HG02759 (cell line): ENCODE data around the gene GGCX.
A peak's percentile ranks its signal among the peaks of the same experiment; 100 is the strongest.

Experiments used
- ATAC-seq: cut with Tn5 transposase; IDR thresholded peaks from one replicate; pipeline ENCODE4 v1.9.1; 2021; ENCODE audit warnings: mild to moderate bottlenecking, moderate library complexity; ENCODE audit not compliant: unreplicated experiment

Gene GGCX

DNA sequence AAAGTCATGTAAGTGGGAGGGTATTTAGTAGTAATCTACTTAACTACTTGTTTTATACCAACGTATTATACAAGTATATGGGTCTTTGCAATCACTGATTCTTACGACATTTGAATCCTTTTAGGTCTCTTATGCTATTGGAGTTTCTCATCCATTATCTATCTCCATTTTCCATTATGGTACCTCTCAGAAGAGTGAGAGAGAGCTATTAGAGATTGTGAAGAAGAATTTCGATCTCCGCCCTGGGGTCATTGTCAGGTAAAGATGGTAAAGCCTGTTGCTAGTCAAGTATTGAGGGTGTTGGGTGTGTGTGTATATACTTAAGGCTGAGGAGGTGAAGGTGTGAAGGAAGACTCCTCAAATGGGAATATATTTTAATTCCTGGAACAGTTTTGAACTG lies 18.5 kb downstream of the GGCX start:
- ATAC-seq, result no peak

GRCh38 chr2:85541753-85542457 lies 19.4 kb downstream of the GGCX start:
- no peak for ATAC-seq

DNA sequence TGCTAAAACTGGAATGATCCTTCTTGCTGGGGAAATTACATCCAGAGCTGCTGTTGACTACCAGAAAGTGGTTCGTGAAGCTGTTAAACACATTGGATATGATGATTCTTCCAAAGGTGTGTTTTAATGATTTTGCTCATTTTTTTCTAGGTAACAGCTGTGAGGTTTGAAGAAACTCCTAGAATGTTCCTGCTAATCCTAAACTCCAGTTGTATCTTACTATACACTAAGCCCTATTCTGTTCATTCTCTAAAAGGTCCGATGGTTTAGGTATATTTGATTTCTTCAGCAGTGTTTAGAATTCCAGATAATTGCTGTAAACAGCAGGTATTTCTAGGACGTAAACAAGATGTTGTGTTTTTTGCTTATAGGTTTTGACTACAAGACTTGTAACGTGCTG lies 20.0 kb downstream of the GGCX start:
- no peak for ATAC-seq

- ATAC-seq, result no peak
These were observed 21.1 kb downstream of the GGCX start for GRCh38 chr2:85540133-85540648.

- peak; percentile 33 for ATAC-seq
These were observed 21.7 kb downstream of the GGCX start for GRCh38 chr2:85539361-85540132.

DNA sequence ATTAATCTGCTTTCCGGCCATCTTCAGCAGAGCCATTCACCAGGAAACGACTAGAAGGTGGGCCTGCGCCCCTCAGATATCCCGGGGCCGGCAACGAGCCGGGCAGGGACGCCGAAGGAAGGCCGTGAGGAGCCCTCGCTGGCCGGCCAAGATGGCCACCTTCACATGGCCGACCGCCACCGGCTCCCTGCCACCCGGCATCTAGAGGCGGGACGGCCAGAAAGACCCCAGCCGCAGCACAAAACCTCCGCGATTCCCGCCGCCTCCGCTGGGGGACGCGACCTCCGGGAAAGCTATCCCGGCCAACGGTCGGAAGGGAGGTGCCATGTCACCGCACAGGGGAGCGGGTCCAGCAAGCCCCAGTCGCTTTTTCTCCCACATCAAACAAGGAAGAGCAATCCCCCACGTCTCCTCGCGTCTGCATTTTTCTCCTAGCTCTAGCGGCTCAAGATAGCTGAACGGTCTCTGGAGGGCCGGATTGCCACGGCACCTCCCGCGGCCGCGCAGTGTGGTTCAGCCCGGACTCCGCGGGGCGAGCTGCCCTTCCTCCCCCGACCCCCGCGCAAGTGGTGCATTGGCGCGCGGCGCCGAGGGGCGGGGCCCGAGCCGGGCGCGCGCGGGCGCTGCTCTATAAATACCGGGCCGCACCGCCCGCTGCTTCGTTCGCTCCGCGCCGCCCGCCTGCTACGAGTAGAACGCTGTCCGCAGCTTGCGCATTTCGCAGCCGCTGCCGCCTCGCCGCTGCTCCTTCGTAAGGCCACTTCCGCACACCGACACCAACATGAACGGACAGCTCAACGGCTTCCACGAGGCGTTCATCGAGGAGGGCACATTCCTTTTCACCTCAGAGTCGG lies 22.6 kb downstream of the GGCX start, which contains the start of gene MAT2A:
Gene MAT2A (plus strand): TSS at position 662 of the 854 bp plus-strand sequence. CDS start 120 bp downstream, at position 782.
- peak; percentile 78 for ATAC-seq

- no peak for ATAC-seq
These were observed 23.4 kb downstream of the GGCX start for GRCh38 chr2:85537600-85538506.

- no peak for ATAC-seq
These were observed 24.8 kb downstream of the GGCX start for GRCh38 chr2:85536479-85536878.

- no peak for ATAC-seq
These were observed 26.4 kb downstream of the GGCX start for GRCh38 chr2:85534881-85535280.

- ATAC-seq, result no peak
These were observed 27.2 kb downstream of the GGCX start for GRCh38 chr2:85534099-85534498.

DNA sequence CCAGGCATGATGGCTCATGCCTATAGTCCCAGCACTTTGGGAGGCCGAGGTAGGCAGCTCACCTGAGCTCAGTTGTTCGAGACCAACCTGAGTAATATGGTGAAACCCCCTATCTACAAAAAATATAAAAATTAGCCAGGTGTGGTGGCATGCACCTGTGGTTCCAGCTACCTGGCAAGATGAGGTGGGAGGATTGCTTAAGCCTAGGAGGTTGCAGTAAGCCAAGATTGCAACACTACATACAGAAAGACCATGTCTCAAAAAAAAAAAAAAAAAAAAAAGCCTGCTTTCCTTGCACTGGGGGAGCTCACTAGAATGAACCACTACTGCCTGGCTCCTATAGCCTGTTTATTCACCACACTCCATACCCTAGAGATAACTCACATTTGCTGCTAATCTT lies 29.7 kb downstream of the GGCX start:
- no peak for ATAC-seq

DNA sequence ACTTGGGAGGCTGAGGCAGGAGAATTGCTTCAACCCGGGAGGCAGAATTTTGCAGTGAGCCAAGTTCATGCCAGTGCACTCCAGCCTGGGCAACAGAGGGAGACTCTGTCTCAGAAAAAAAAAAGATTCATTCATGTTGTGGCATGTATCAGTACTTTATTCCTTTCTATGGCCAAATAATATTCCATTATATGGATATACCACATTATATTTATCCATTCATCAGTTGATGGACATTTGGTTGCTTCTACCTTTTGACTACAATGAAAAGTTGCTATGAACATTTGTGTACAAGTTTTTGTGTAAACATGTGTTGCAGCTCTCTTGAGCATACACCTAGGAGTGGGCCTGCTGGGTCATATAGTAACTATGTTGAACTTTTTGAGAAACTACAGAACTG lies 31.5 kb downstream of the GGCX start:
- no peak for ATAC-seq

DNA sequence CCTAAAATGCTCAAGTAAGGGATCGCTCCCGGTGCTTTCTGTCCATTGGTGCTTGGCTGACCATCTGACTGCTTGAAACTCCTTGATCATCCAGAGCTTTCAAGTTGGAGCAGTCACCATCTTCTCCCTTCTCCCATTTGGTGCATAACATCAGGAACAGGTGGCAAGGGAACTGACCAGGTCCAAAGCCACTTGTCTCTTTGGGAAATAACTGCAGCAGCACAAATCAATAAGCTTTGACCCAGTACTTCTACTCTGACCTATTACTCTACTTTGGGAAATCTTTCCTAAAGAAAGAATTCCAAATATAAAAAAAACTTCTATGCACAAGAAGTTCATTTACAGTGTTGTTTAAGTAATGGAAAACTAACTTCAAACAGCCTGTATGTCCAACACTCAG lies 32.9 kb downstream of the GGCX start:
- no peak for ATAC-seq

DNA sequence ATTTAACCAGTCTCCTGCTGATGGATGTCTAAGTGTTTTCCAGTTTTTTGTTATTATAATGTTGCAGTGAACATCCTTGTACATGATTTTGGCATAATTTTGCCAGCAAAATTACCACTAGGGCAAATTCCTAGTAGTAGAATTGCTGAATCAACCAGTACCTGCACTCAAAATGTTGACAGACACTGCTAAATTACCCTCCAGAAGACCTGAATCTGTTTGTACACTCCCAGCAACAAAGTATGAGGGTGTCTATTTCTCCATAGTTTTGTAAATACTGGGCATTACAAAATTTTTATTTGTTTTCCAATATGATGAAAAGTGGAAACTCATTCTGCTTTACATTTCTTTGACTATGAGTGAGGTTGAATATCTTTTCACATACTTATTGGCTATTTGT lies 33.5 kb downstream of the GGCX start:
- no peak for ATAC-seq

GRCh38 chr2:85525567-85525966 lies 35.7 kb downstream of the GGCX start:
- ATAC-seq, result no peak

- no peak for ATAC-seq
These were observed 36.3 kb downstream of the GGCX start for GRCh38 chr2:85525029-85525428.

DNA sequence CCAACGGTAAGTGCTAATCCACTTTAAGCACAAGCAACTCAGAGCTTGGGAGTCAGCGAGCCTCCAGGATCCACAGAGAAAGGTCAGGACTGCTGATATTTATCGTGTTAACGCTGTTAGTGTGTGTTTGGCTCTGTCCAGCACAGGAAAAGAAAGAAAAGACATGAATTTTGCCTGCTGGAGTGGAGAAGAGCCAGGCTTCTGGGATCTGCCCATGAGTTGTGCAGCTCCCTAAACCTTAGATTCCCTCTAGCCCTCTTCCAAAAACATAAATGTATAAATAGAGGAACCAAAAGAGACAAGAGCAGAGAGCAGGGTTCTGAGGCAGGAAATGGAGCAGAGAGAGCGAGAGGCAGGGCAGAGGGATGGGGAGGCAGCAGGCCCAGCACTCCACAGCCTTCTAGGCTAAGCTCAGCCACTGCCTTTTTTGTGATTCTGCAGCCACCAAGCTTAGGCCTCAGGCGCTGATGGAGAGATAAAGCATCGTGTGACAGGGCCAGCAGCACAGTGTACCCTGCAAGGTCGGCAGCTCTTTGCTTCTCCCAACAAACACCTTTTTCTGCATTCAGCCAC lies 36.9 kb downstream of the GGCX start:
- ATAC-seq, result no peak

GRCh38 chr2:85523903-85524335 lies 37.4 kb downstream of the GGCX start:
- no peak for ATAC-seq

DNA sequence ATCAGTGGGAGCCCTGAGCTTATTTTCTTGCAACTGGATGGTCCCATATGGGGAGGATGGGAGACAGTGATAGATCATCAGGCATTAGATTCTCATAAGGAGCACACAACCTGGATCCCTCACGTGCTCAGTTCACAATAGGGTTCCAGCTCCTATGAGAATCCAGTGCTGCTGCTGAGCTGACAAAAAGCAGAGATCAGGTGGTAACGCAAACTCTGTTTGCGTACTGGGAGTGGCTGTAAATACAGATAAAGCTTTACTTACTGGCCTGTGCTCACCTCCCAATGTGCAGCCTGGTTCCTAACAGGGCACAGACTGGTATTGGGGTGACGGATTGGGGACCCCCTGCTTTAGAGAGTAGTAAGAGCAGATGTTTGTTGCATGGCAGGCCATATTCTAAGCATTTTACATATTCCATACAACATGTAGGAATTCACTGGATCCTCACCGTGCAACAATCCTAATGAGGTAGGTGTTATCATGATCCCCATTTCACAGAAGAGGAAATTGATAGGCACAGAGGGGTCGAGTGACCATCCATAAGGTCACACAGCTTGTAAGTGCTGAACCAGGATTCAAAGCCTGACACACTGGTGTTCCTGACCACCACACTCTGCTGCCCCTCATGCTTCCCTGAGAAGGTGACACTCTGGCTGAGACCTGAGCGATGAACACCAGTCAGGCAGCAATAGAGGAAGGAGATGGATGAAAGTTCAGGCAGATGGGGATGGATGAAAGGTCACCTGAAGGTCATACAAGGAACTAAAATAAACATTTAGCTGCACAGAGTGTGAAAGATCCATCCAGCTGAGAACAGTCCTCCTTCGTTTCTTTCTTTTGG lies 38.0 kb downstream of the GGCX start:
- ATAC-seq, result no peak
